ENCODE measurements around the gene STPG2.
A peak's percentile ranks its signal among the peaks of the same experiment; 100 is the strongest.

Gene STPG2

DNA sequence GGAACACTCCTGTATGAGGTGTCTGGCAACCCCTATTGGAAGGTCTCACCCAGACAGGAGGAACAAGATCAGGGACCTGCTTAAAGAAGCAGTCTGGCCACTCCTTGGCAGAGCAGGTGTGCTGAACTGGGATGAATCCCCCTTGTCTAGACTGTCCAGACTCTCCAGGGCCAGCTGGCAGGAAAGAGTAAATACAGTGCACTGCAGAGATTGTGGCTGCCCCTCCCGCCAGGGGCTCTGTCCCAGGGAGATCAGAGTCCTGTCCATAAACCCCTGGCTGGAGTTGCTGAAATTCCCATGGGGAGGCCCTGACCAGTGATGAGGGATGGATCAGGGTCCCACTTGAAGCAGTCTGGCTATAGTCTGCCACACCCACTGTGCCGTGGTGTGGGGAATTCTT, 17.7 kb downstream of the STPG2 start:
- H3K4me3 ChIP-seq (ENCODE audit: low read length): no peak overlapping the region
- TF ChIP-seq, protein P1, sequence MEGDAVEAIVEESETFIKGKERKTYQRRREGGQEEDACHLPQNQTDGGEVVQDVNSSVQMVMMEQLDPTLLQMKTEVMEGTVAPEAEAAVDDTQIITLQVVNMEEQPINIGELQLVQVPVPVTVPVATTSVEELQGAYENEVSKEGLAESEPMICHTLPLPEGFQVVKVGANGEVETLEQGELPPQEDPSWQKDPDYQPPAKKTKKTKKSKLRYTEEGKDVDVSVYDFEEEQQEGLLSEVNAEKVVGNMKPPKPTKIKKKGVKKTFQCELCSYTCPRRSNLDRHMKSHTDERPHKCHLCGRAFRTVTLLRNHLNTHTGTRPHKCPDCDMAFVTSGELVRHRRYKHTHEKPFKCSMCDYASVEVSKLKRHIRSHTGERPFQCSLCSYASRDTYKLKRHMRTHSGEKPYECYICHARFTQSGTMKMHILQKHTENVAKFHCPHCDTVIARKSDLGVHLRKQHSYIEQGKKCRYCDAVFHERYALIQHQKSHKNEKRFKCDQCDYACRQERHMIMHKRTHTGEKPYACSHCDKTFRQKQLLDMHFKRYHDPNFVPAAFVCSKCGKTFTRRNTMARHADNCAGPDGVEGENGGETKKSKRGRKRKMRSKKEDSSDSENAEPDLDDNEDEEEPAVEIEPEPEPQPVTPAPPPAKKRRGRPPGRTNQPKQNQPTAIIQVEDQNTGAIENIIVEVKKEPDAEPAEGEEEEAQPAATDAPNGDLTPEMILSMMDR (conservative IDR thresholded peaks at IDR 0.05; ENCODE audit: low read depth, low read length): no peak
- no peak for DNase-seq (ENCODE audit: low read depth)

DNA sequence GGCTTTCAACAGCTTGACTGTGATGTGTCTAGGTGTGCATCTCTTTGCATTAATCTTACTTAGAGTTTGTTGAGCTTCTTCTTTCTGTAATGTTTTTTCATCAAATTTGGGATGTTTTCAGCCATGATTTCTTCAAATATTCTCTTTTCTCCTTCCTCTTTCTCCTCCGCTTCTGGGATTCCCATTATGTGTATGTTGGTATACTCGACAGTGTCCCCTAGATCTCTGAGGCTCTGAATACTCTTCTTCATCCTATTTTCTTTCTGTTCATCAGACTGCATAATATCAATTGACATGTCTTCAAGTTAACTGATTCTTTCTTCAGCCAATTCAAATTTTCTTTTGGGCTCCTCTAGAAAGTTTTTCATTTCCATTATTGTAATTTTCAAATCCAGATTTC, 25.9 kb downstream of the STPG2 start:
- TF ChIP-seq, protein P1 (conservative IDR thresholded peaks at IDR 0.05; ENCODE audit: low read depth, low read length): no peak
- DNase-seq (ENCODE audit: low read depth): no peak
- no peak overlapping the region for H3K4me3 ChIP-seq (ENCODE audit: low read length)

DNA sequence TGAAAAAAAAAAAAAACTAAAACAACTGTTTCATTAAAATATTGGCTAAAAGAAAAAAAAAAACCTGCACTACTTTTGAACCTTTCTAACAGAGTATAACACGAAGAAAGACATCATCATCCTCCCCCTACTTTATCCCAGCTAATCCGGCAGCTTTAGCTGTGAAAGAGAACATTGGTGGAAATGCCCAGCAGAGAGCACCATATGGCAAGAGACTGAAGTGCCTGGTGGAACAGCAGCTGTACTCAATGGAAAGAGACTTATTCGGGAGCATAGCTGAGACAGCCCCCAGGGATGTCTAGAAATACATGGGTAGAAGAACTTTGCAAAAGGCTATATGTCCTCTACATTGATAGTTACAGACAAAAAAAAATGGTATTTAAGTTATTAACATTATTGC, 30.3 kb downstream of the STPG2 start:
- TF ChIP-seq, protein P1 (conservative IDR thresholded peaks at IDR 0.05; ENCODE audit: low read depth, low read length): peak; percentile 38
- no peak for DNase-seq (ENCODE audit: low read depth)
- H3K4me3 ChIP-seq (ENCODE audit: low read length): no peak overlapping the region

DNA sequence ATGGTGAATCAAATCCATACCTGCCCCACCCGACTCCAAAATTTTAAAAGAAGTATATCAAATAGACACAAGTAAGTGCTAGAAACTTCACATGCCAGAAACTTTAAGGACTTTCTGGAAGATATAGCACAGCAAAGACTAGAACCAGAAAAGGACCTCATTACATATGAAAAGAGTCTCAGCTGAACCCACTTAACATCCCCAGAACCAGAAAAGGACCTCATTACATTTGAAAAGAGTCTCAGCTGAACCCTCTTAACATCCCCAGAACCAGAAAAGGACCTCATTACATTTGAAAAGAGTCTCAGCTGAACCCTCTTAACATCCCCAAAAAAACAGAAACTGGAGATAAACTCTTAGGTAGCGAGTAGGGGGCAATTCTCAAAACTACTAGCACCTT, 32.3 kb downstream of the STPG2 start:
- DNase-seq (ENCODE audit: low read depth): no peak
- TF ChIP-seq, protein P1 (conservative IDR thresholded peaks at IDR 0.05; ENCODE audit: low read depth, low read length): no peak
- no peak overlapping the region for H3K4me3 ChIP-seq (ENCODE audit: low read length)

DNA sequence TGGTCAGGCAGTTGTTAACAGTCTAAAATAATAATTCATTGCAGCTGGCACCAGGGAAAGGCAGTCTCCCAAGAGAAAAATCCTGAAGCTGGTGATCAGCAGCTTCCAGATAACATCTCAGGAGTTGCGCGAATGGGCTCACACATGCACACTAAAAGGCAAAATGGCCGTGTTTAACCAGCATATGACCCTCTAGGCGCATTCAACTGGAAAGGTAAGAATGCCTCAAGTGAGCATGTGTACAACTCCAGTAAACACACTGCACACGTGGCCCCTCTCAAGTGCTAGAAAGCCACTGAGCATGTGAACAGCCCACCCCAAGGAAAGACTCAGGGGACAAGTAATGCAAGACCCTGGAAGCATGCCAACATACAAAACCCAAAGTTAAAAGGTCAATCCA, 33.1 kb downstream of the STPG2 start:
- TF ChIP-seq, protein P1 (conservative IDR thresholded peaks at IDR 0.05; ENCODE audit: low read depth, low read length): no peak
- no peak for DNase-seq (ENCODE audit: low read depth)

DNA sequence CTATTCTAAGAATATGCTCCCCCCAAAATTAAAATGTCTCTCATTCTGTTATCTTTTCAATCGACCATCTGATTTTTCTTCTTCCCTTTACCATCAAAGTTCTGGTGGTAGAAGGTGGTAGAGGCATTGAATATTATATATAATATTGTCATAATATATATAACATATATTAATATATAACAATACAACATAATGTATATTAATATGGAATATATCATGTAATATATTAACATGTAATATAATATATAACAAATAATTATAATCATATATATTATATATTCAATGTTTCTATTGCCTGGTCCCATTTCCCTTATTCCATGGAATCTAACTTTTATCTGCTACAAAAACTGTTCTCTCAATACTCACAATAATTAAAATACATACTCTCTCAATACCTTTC, 40.6 kb downstream of the STPG2 start:
- TF ChIP-seq, protein P1 (conservative IDR thresholded peaks at IDR 0.05; ENCODE audit: low read depth, low read length): no peak
- H3K4me3 ChIP-seq (ENCODE audit: low read length): no peak overlapping the region
- no peak for DNase-seq (ENCODE audit: low read depth)

More for the DNA sequence above, 33.1 kb downstream of the STPG2 start:
- H3K4me3 ChIP-seq (ENCODE audit: low read length): no peak overlapping the region

DNA sequence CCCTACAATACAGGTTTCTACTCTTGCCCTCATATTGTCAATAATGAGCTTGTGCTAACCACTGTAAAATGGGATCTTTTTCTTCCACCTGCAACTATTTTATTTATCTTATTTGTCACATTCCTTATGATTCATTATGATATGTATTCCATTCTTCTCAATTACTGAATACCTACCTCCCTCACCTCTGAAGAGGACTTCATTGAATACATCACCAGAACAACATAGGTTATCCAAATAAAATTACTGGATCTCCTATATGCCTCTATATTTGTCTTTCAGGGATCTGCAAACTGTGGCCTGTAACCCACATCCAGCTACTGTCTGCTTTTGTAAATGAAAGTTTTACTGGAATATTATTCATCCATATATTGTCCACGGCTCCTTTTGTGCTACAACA, 41.3 kb downstream of the STPG2 start:
- DNase-seq (ENCODE audit: low read depth): no peak
- TF ChIP-seq, protein P1 (conservative IDR thresholded peaks at IDR 0.05; ENCODE audit: low read depth, low read length): no peak
- H3K4me3 ChIP-seq (ENCODE audit: low read length): no peak overlapping the region
